ENCODE data around the gene ARR3. TPM values are rescaled to one million over a fixed set of nuclear protein-coding genes. Genes with fewer than 3 reads are reported as not detected.

The ARR3 gene
- total RNA-seq = not detected in 2 replicates

DNA sequence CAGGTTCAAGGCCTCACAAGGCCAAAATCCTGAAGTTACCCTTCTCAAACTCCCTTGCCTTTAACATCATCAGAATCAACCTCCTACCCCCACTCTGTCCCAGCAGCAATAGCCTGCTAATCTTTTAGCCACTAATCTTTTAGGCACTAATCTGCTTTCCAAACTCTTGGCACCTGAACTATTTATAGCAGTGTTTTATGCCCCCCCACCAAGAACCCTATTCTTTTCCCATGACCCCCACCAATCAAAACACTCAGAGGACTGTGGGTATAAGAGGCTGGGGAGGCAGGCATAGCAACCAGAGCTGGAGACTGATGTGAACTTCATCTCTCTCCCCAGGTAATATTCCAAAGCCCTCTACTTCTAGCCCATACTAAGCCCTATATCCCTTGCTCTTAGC lies at the start of gene ARR3:
TSS of gene ARR3 (plus strand) at position 301 of the 400 bp plus-strand sequence. CDS start 1,052 bp downstream, outside the sequence.

DNA sequence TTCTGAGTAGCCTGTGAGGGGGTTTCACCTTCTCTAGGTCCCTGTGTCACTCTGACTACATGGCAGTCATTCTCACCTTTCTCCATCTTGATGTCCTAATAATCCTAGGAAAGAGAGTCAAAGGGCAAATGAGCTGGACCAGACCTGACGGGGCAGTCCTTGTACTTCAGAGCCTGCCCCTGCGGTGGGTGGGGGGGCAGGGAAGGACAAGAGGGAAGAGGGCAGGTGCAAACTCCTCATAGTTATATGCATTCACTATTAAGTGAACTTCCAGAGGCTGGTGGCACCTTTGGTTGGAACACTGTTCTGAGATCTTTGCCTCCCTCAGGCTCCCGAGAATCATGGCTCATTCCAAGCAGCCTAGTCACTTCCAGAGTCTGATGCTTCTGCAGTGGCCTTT lies 33.8 kb upstream of the ARR3 start, which contains the start of gene AWAT1:
TSS of gene AWAT1 (plus strand) at position 301 of the 400 bp plus-strand sequence. CDS start at position 342, 41 bp downstream.

DNA sequence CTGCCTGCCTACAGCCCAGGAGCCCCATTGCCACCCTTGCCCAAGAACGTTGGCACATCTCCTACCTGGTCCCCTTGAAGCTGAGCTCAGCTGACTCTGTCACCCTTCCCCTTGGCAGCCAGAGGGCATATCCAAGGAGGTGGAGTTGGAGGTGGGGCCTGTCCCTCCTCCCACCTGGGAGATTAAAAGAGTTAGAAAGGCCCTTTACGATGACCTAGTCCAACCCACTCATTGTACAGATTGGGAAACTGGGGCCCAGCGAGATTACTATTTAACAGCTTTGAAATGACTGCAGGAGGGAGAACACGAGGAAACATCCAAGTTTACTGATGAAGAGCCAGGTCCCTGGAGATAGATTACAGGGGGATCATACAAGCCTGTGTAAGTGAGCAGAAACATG lies 8.0 kb upstream of the ARR3 start, which contains the start of gene P2RY4:
TSS of gene P2RY4 (minus strand) at position 101 of the 400 bp plus-strand sequence. CDS start 580 bp downstream, outside the sequence.

DNA sequence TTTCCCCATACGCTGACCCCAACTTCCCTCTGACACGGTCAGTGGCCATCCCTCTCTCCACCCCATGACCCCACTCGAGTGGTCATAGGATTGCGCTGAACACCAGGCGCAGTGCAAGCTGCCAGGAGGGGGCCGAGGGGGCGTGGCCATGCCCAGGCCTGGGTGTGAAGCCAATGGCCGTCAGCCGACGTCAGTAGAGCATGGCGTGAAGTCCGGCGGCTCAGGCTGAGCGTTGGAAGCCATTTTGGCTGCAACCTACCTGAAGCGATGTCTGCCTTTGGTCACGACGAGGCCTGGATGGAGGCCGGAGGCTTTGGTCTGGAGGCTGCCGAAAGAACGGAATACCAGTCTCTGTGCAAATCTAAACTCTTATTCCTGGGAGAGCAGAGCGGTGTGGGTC lies 13.8 kb downstream of the ARR3 start, which contains the start of gene RAB41:
TSS of gene RAB41 (plus strand) at position 222 of the 400 bp plus-strand sequence. CDS start at position 268, 46 bp downstream.

DNA sequence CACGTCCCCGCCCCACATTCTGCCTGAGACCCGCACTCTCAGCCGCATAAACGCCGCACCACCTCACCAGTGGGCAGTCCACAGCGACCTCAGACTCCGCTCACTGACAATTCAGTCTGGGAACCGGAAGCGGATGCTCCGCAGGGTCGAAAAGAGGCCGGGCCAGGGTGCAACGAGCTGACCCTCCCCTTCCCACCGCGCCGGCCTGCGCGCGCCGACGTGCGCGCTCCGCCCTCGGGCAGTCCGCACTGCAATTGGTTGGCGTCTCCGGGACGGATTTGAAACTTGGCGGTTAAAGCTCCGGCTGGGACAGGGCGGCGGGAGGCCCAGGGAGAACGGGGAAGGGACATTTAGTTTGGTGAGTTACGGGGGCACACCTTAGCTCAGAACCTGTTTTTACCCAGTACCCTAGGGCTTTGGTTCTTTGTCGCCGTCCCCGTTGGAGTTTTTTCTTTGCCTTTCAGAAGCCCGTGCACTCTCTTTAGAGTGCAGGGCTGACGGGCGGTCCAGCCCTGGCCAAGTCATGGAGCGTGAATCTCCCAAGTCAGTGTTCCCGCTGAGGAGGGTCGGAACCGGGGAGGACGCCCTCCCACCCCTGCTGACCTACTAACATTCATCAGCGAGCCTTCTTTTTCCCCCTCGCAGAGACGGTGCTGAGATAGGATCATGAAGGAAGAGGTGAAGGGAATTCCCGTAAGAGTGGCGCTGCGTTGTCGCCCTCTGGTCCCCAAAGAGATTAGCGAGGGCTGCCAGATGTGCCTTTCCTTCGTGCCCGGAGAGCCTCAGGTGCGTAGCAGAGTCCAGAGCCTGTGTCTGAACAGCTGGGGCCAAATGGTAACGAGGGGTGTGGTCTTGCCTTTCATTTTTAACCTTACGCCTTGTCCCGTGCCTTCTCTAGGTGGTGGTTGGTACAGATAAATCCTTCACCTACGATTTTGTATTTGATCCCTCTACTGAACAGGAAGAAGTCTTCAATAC lies 21.9 kb downstream of the ARR3 start, which contains the start of the genes KIF4A and PDZD11:
TSS of gene KIF4A (plus strand) at position 312 of the 978 bp plus-strand sequence. CDS start at position 667, 355 bp downstream.
TSS of gene PDZD11 (minus strand) at position 135 of the 978 bp plus-strand sequence. CDS start 586 bp downstream, outside the sequence.

Other genes with a start within 250 kb of the ARR3 start
- gene AWAT2, start 218.4 kb upstream of the ARR3 start, total RNA-seq = not detected in 2 replicates
- not detected in 2 replicates for gene OTUD6A, start 205.9 kb upstream of the ARR3 start, total RNA-seq
- 71.1 and 115 TPM in 2 replicates for gene IGBP1, start 134.9 kb upstream of the ARR3 start, total RNA-seq
- not detected in 2 replicates for gene DGAT2L6, start 90.9 kb upstream of the ARR3 start, total RNA-seq
- not detected in 2 replicates for gene AWAT1, start 33.7 kb upstream of the ARR3 start, total RNA-seq
- not detected in 2 replicates for gene P2RY4, start 8.1 kb upstream of the ARR3 start, total RNA-seq
- gene RAB41, start 13.8 kb downstream of the ARR3 start, total RNA-seq = not detected in 2 replicates
- 50.2 and 62.2 TPM in 2 replicates for gene PDZD11, start 21.6 kb downstream of the ARR3 start, total RNA-seq
- 0.35 and 1.5 TPM in 2 replicates for gene KIF4A, start 21.8 kb downstream of the ARR3 start, total RNA-seq
- gene GDPD2, start 155.0 kb downstream of the ARR3 start, total RNA-seq = not detected in 2 replicates
- gene DLG3, start 176.5 kb downstream of the ARR3 start, total RNA-seq = 3.3 and 7.9 TPM in 2 replicates